ENCODE measurements around the gene DSCAML1. TPM values are rescaled to one million over a fixed set of nuclear protein-coding genes. Genes with fewer than 3 reads are reported as not detected.
A peak's percentile ranks its signal among the peaks of the same experiment; 100 is the strongest.

DSCAML1 gene
- total RNA-seq, 1 experiment from 2014 or later = 0.15 TPM

- no peak overlapping the region for H3K23ac ChIP-seq (ENCODE audit: insufficient read length, low read depth, low read length)
- H3K9ac ChIP-seq (ENCODE audit: extremely low read depth, insufficient read length, low read length) = no peak overlapping the region
- H3K4me1 ChIP-seq (ENCODE audit: insufficient read depth, low read length) = no peaks in the 10 kb centered on the region
- no peak for TF ChIP-seq CTCF (conservative IDR thresholded peaks at IDR 0.05)
- no peak overlapping the region for H3K56ac ChIP-seq (ENCODE audit: insufficient read length, low read depth, low read length)
- H3K27ac Mint-ChIP-seq = peak overlapping the region in 1 of 3 experiments; percentile 5; a peak in 3 of 7 replicates
- no peak overlapping the region for H2BK15ac ChIP-seq (ENCODE audit: low read depth, low read length)
- no peaks in the 10 kb centered on the region for H3K9me3 ChIP-seq (ENCODE audit: control insufficient read depth, low read depth, low read length)
- no peaks in the 10 kb centered on the region for H3K79me1 ChIP-seq (ENCODE audit: insufficient read depth, low read depth, low read length, poor library complexity, severe bottlenecking)
- no peak overlapping the region for H3K4ac ChIP-seq (ENCODE audit: low read depth, low read length)
- no peaks in the 10 kb centered on the region for H3K79me2 ChIP-seq (ENCODE audit: insufficient read depth, low read length)
- H3K4me3 Mint-ChIP-seq = no peak overlapping the region
- H3K23me2 ChIP-seq (ENCODE audit: insufficient read length, low read depth, low read length, poor library complexity, severe bottlenecking) = no peaks in the 10 kb centered on the region
- no peak overlapping the region for H2BK120ac ChIP-seq (ENCODE audit: low read depth, low read length, poor library complexity, severe bottlenecking)
- H3K18ac ChIP-seq (ENCODE audit: insufficient read length, low read depth, low read length) = no peak overlapping the region
- no peak for DNase-seq
- H2AFZ ChIP-seq (ENCODE audit: low read length) = no peak overlapping the region
- no peak overlapping the region for H2BK5ac ChIP-seq (ENCODE audit: insufficient read length, low read length)
- H4K20me1 ChIP-seq (ENCODE audit: control insufficient read depth, insufficient read depth, insufficient read length) = no peaks in the 10 kb centered on the region
- H4K91ac ChIP-seq (ENCODE audit: insufficient read length, low read depth, low read length) = no peak overlapping the region
- H3K27me3 ChIP-seq (ENCODE audit: insufficient read depth, low read length) = no peaks in the 10 kb centered on the region
- no peak overlapping the region for H3K27ac ChIP-seq (ENCODE audit: insufficient read length, low read depth, low read length)
- H2BK12ac ChIP-seq (ENCODE audit: insufficient read length, low read depth, low read length) = no peak overlapping the region
- no peaks in the 10 kb centered on the region for H3K36me3 Mint-ChIP-seq (ENCODE audit: insufficient read depth in 1 of 3, low read depth in 3 of 3)
- no peak overlapping the region for H2AK5ac ChIP-seq (ENCODE audit: insufficient read length, low read length)
- no peak overlapping the region for H4K5ac ChIP-seq (ENCODE audit: insufficient read length, low read depth, low read length)
- no CpG with 5 or more reads among the region's 14 CpGs for WGBS (ENCODE audit: extremely low coverage, insufficient read length, low lambda C conversion rate)
- H3K4me2 ChIP-seq (ENCODE audit: insufficient read depth, insufficient read length, low read length) = no peak overlapping the region
- peaks cover 0 to 4% of the 10 kb centered on the region in 2 experiments; a peak in 2 of 5 replicates for H3K9me3 Mint-ChIP-seq
- peaks cover 27% of the 10 kb centered on the region for H3K27me3 Mint-ChIP-seq (ENCODE audit: low read depth)
- H4K8ac ChIP-seq (replicated peaks; ENCODE audit: insufficient read length, low read depth, low read length) = no peak overlapping the region
- no peak overlapping the region for H3K14ac ChIP-seq (ENCODE audit: insufficient read depth, low read length)
- H3T11ph ChIP-seq (ENCODE audit: low read length) = no peak overlapping the region
- H3K4me1 Mint-ChIP-seq = peaks cover 19 to 31% of the 10 kb centered on the region in 2 experiments
- H2BK20ac ChIP-seq (ENCODE audit: low read depth, low read length, poor library complexity, severe bottlenecking) = no peak overlapping the region
These were observed 355.7 kb downstream of the DSCAML1 start for GRCh38 chr11:117441146-117441975.

All from H9 (cell line).